HepG2 (cell line): Measurements from ENCODE around the gene ATP4B.

Experiments used
- CTCF ChIP-seq: sonication (generic); formaldehyde crosslinking; IDR thresholded peaks from 2 replicates; pipeline ENCODE4 v1.5.0; 2020; ENCODE audit warnings: mild to moderate bottlenecking, missing genetic modification reagents, moderate library complexity
- IRF1 ChIP-seq: sonication (generic); formaldehyde crosslinking; IDR thresholded peaks from 2 replicates; pipeline ENCODE4 v1.4.0; 2020; ENCODE audit warnings: low read depth, mild to moderate bottlenecking, missing genetic modification reagents
- KLF9 ChIP-seq: IDR thresholded peaks from 2 replicates; pipeline ENCODE4 v1.6.1; 2016; ENCODE audit warnings: low read depth
- ZGPAT ChIP-seq: IDR thresholded peaks from 2 replicates; pipeline ENCODE4 v1.6.1; 2016; ENCODE audit warnings: mild to moderate bottlenecking

- TF ChIP-seq IRF1 (CRISPR knock-in tag) (no peak), ZGPAT (CRISPR knock-in tag) (no peak), CTCF (CRISPR knock-in tag) (no peak), KLF9 (CRISPR knock-in tag) (no peak)
Observed at GRCh38 chr13:113630804-113631203, 27.2 kb downstream of the ATP4B start.
